SK-N-SH (cell line): ENCODE results near the gene SOCS4. TPM values are rescaled to one million over a fixed set of nuclear protein-coding genes. Genes with fewer than 3 reads are reported as not detected.
"Not testable (repeated sequence)": the region's sequence is repeated elsewhere in the genome, so short reads cannot be mapped to it uniquely, and the experiment has no call there.

Source experiments
- CTCF ChIA-PET: fragments of 300-600, 350-600 bp; formaldehyde crosslinking; extraction: SDS; loops from one replicate; lab custom pipeline; 2021; lab: Yijun Ruan, JAX
- POLR2A ChIA-PET: fragments of 350-600 bp; sonication (Branson Sonifier 250); formaldehyde crosslinking; extraction: SDS; loops from one replicate; lab custom pipeline; 2020; ENCODE audit warnings: antibody characterized with exemption, inconsistent platforms; lab: Yijun Ruan, JAX
- DNase-seq: peaks from one replicate; pipeline ENCODE4 v3.0.0; 2012
- H2AFZ ChIP-seq: fragments of 200-600 bp; sonication (generic); 2 replicates; pipeline ENCODE4 v1.8.1; 2016; ENCODE audit warnings: antibody characterized with exemption, mild to moderate bottlenecking, low read depth
- H3F3A ChIP-seq: fragments of 200-600 bp; sonication (generic); replicated peaks from 2 replicates; pipeline ENCODE3; 2016; ENCODE audit warnings: antibody characterized with exemption, mild to moderate bottlenecking; ENCODE audit not compliant: insufficient read depth
- H3K27ac ChIP-seq, 2 experiments: fragments of 200-500 bp in 1 of 2; fragments of 200-600 bp in 1 of 2; sonication (Bioruptor generic) in 1 of 2; sonication (generic), shearing (Covaris generic) in 1 of 2; 2 replicates each; pipeline versions ENCODE4 v1.5.1 to v1.6.1; 2014 to 2016; ENCODE audit warnings: low read depth in 2 of 2, inconsistent platforms in 1 of 2, low read length in 1 of 2, mild to moderate bottlenecking in 1 of 2, mixed read lengths in 1 of 2
- H3K27me3 ChIP-seq: fragments of 200-600 bp; sonication (generic), shearing (Covaris generic); 2 replicates; pipeline ENCODE4 v1.6.1; 2016; ENCODE audit warnings: mixed run types; ENCODE audit not compliant: insufficient read depth
- H3K36me3 ChIP-seq, 2 experiments: fragments of 200-500 bp in 1 of 2; fragments of 200-600 bp in 1 of 2; sonication (Bioruptor generic) in 1 of 2; sonication (generic) in 1 of 2; replicated peaks in 1 of 2; 2 replicates each; pipeline versions ENCODE3 to v1.5.1; 2014 to 2016; ENCODE audit warnings: low read length in 1 of 2, mild to moderate bottlenecking in 1 of 2; ENCODE audit not compliant: insufficient read depth in 2 of 2, control insufficient read depth in 1 of 2
- H3K4me1 ChIP-seq, 2 experiments: fragments of 200-500 bp in 1 of 2; fragments of 200-600 bp in 1 of 2; sonication (Bioruptor generic) in 1 of 2; sonication (generic), shearing (Covaris generic) in 1 of 2; 2 replicates each; pipeline versions ENCODE4 v1.5.1 to v1.6.1; 2014 to 2016; ENCODE audit warnings: low read depth in 1 of 2, low read length in 1 of 2, mixed run types in 1 of 2; ENCODE audit not compliant: insufficient read depth in 2 of 2, control insufficient read depth in 1 of 2
- H3K4me2 ChIP-seq: fragments of 200-600 bp; sonication (generic), shearing (Covaris generic); 2 replicates; pipeline ENCODE4 v1.6.1; 2017; ENCODE audit warnings: mixed run types
- H3K4me3 ChIP-seq, 2 experiments: fragments of 200-500 bp in 1 of 2; fragments of 200-600 bp in 1 of 2; sonication (Bioruptor generic) in 1 of 2; sonication (generic), shearing (Covaris generic) in 1 of 2; 2 replicates each; pipeline versions ENCODE4 v1.5.1 to v1.8.1; 2014 to 2016; ENCODE audit warnings: low read depth in 2 of 2, inconsistent platforms in 1 of 2, low read length in 1 of 2, mild to moderate bottlenecking in 1 of 2, mixed read lengths in 1 of 2, moderate library complexity in 1 of 2
- H3K79me2 ChIP-seq: fragments of 200-600 bp; sonication (generic); 2 replicates; pipeline ENCODE4 v1.8.1; 2017; ENCODE audit warnings: mild to moderate bottlenecking; ENCODE audit not compliant: insufficient read depth
- H3K9ac ChIP-seq: fragments of 200-600 bp; sonication (generic); 2 replicates; pipeline ENCODE4 v1.6.1; 2017; ENCODE audit warnings: mixed run types
- H3K9me2 ChIP-seq: fragments of 200-600 bp; sonication (generic); 2 replicates; pipeline ENCODE4 v1.6.1; 2017; ENCODE audit warnings: mixed run types
- H3K9me3 ChIP-seq: fragments of 200-600 bp; sonication (generic); 2 replicates; pipeline ENCODE4 v1.6.1; 2017; ENCODE audit warnings: mixed run types, mild to moderate bottlenecking, moderate library complexity
- H4K20me1 ChIP-seq: fragments of 200-600 bp; sonication (generic); 2 replicates; pipeline ENCODE4 v1.6.1; 2017; ENCODE audit warnings: mild to moderate bottlenecking, mixed run types; ENCODE audit not compliant: insufficient read depth
- GABPA ChIP-seq: IDR thresholded peaks from 2 replicates; pipeline ENCODE4 v1.4.0; 2012; ENCODE audit warnings: low read depth, mild to moderate bottlenecking
- JUND ChIP-seq: IDR thresholded peaks from 2 replicates; pipeline ENCODE4 v1.4.0; 2012
- MEF2A ChIP-seq: IDR thresholded peaks from 2 replicates; pipeline ENCODE4 v1.4.0; 2012; ENCODE audit warnings: low read depth, borderline replicate concordance
- RFX5 ChIP-seq: IDR thresholded peaks from 2 replicates; pipeline ENCODE4 v1.6.1; 2012; ENCODE audit warnings: mild to moderate bottlenecking, improper control_type of control experiment, low read length
- TEAD4 ChIP-seq: IDR thresholded peaks from 2 replicates; pipeline ENCODE4 v1.4.0; 2012; ENCODE audit warnings: mild to moderate bottlenecking, borderline replicate concordance; ENCODE audit not compliant: insufficient read depth
- WGBS: methylation state at CpG from one replicate; pipeline ENCODE4 v1.1.6; 2017; ENCODE audit warnings: low lambda C conversion rate; 5-methylcytosine and 5-hydroxymethylcytosine counted together
- polyA plus RNA-seq, 3 experiments: library from polyadenylated mRNA; depleted of rRNA; stranded (reverse); fragments of >200 nt; gene quantifications; 2 replicates each; pipeline ENCODE4 v1.2.3, GENCODE V29; 2012
- TF ChIP-seq, protein P1 (sequence below): fragments of 200-600 bp; sonication (generic); IDR thresholded peaks from 2 replicates; pipeline ENCODE4 v1.6.1; 2017; ENCODE audit warnings: antibody characterized with exemption, mild to moderate bottlenecking, moderate library complexity
- TF ChIP-seq, protein P2 (sequence below): IDR thresholded peaks from 2 replicates; pipeline ENCODE4 v1.4.0; 2012; ENCODE audit warnings: low read depth
- TF ChIP-seq, protein P3 (sequence below): fragments of 150-350 bp; IDR thresholded peaks from 2 replicates; pipeline ENCODE4 v1.6.1; 2017; ENCODE audit warnings: antibody characterized with exemption, low read length, low read depth, borderline replicate concordance

The SOCS4 gene
- polyA plus RNA-seq, 1 of the 3 experiments (the other 2 are of a cell fraction): 2.2 TPM

DNA sequence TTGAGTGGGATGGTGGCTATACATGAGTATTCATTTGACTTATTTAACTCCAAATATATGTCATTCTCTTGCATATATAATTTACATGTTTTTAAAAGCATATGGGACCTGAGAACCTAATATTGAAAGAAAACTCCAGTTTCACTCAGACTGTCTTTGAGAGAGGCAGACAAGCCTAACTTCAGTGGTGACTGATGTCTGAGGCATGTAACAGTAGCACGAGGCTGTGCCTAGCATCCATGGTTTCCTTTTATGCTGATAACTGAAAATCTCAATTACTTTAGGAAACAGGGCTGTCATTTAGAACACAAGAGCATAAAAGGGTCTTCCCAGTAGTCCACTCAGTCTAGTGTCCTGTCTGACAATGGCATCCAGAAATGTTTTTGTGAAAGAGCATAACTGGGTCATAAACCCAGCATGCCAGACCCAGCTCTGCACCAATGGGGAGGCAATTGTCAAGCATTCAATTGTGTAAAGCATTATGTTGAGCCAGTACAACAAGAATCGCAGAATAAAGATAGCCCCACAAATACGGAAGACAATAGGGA is 48.7 kb downstream of the SOCS4 start:
- H3K9me3 ChIP-seq: no peaks in the 10 kb centered on the region
- no peak overlapping the region for H3K9ac ChIP-seq
- no peak for DNase-seq
- 79% methylated on average over 3 of the region's 3 CpGs for WGBS
- CTCF ChIA-PET: interaction anchor here (0.8 to 1.7 kb wide), 3 partner anchors 12 to 86 kb away, joined by 3 to 5 read pairs (median 3); no protein-coding TSS in a partner anchor
- H3K9me2 ChIP-seq: no peaks in the 10 kb centered on the region
- H3F3A ChIP-seq: peaks cover 21% of the 10 kb centered on the region
- H3K4me1 ChIP-seq: peaks cover 8 to 22% of the 10 kb centered on the region in 2 experiments; a peak in 3 of 4 replicates
- no peaks in the 10 kb centered on the region; the same call in 1 of the 2 replicates for H3K79me2 ChIP-seq
- POLR2A ChIA-PET: no interaction called here
- H2AFZ ChIP-seq: no peak overlapping the region
- H3K27ac ChIP-seq: no peak overlapping the region
- no peak overlapping the region for H3K4me3 ChIP-seq
- H3K36me3 ChIP-seq: no peaks in the 10 kb centered on the region
- H3K4me2 ChIP-seq: no peak overlapping the region
- H3K27me3 ChIP-seq: no peaks in the 10 kb centered on the region
- TF ChIP-seq, protein P1, sequence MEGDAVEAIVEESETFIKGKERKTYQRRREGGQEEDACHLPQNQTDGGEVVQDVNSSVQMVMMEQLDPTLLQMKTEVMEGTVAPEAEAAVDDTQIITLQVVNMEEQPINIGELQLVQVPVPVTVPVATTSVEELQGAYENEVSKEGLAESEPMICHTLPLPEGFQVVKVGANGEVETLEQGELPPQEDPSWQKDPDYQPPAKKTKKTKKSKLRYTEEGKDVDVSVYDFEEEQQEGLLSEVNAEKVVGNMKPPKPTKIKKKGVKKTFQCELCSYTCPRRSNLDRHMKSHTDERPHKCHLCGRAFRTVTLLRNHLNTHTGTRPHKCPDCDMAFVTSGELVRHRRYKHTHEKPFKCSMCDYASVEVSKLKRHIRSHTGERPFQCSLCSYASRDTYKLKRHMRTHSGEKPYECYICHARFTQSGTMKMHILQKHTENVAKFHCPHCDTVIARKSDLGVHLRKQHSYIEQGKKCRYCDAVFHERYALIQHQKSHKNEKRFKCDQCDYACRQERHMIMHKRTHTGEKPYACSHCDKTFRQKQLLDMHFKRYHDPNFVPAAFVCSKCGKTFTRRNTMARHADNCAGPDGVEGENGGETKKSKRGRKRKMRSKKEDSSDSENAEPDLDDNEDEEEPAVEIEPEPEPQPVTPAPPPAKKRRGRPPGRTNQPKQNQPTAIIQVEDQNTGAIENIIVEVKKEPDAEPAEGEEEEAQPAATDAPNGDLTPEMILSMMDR: no peak
- TF ChIP-seq MEF2A (no peak), GABPA (no peak), TEAD4 (no peak), JUND (no peak)
- TF ChIP-seq, protein P2, sequence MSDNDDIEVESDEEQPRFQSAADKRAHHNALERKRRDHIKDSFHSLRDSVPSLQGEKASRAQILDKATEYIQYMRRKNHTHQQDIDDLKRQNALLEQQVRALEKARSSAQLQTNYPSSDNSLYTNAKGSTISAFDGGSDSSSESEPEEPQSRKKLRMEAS: 0 out of 2 replicates have a peak, but pooled peaks have one; percentile 35
- TF ChIP-seq, protein P3, sequence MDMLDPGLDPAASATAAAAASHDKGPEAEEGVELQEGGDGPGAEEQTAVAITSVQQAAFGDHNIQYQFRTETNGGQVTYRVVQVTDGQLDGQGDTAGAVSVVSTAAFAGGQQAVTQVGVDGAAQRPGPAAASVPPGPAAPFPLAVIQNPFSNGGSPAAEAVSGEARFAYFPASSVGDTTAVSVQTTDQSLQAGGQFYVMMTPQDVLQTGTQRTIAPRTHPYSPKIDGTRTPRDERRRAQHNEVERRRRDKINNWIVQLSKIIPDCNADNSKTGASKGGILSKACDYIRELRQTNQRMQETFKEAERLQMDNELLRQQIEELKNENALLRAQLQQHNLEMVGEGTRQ: no peak
- no peaks in the 10 kb centered on the region for H4K20me1 ChIP-seq

DNA sequence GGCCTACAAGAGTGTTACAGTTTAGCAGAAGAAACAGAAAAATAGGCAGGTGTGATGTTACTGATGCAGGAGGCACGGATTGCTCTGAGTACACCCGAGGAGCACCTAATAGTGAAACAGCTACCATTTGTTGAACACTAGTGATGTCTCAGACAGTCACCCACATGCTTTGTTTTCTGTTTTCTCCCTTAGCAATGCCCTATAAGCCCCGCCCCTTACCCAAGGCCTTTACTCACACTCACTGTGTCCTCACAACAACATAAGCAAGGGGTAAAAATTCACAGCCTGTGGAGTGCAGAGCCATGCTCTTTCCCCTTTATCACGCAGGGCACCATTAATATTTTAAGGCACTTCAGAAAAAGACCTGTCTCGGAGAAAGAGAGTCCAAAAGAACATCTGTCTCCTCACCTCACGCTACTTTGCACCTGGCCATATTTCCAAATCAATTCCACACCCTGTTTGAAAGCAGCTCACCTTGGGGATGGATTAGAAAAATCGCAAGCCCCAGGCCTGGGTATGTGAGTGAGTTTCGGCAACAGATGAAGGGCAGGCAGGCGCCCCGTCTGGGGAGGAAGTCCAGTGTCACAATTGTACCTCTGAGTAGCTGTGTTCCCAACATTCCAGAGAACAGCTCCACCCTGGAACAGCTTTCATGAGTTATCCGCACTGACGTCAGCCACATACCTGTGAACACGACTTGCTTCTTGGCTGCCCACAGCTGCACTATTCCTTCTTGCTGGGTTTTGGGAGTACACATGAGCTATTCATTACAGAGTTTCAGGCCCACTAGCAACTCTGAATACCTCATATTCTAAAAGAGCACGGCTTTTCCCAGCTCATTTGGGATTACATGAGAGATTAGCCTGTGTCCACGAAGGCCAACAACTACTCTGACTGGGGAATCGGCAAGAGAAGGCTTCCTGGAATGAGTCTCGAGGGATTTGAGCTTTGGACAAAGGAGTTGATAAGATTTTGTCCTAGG is 50.4 kb downstream of the SOCS4 start:
- H3K79me2 ChIP-seq: no peaks in the 10 kb centered on the region; the same call in 1 of the 2 replicates
- TF ChIP-seq RFX5: no peak
- no peaks in the 10 kb centered on the region for H4K20me1 ChIP-seq
- H3F3A ChIP-seq: peaks cover 9% of the 10 kb centered on the region
- H3K27me3 ChIP-seq: no peaks in the 10 kb centered on the region
- no peak overlapping the region for H3K4me2 ChIP-seq
- WGBS: 88% methylated on average over 17 of the region's 17 CpGs
- no peaks in the 10 kb centered on the region for H3K36me3 ChIP-seq
- H3K4me3 ChIP-seq: no peak overlapping the region
- no peak overlapping the region for H3K9ac ChIP-seq
- CTCF ChIA-PET: interaction anchor here (1.0 to 1.7 kb wide), 5 partner anchors 10 to 84 kb away, joined by 3 to 7 read pairs (median 5); partner anchors contain the start of gene MAPK1IP1L
- H2AFZ ChIP-seq: no peak overlapping the region
- no peaks in the 10 kb centered on the region for H3K9me3 ChIP-seq
- H3K4me1 ChIP-seq: peaks cover 4 to 12% of the 10 kb centered on the region in 2 experiments; a peak in 2 of 4 replicates
- H3K27ac ChIP-seq: no peak overlapping the region
- POLR2A ChIA-PET: interaction anchor here (0.6 to 1.6 kb wide), 2 partner anchors 15 to 386 kb away, joined by 3 to 4 read pairs; no protein-coding TSS in a partner anchor
- no peak for DNase-seq
- H3K9me2 ChIP-seq: no peaks in the 10 kb centered on the region

DNA sequence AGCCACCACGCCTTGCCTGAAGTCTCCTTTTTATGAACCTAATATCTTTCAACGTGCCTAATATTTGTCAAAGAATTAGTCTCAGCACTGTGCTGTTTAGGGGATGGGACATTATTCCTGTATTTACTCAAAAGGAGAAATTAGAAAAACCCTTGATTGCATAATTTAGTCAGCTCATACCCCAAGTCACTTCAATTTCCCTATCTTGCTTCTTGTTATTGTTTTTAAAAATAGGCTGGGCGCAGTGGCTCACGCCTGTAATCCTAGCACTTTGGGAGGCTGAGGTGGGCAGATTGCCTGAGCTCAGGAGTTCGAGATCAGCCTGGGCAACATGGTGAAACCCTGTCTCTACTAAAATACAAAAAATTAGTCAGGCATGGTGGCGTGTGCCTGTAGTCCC is 52.9 kb downstream of the SOCS4 start:
- H3K9ac ChIP-seq, DNase-seq, H3K27me3 ChIP-seq, H3K36me3 ChIP-seq, H3K4me2 ChIP-seq, H3K4me3 ChIP-seq, H2AFZ ChIP-seq, H3K4me1 ChIP-seq, H4K20me1 ChIP-seq, H3K9me2 ChIP-seq, H3K27ac ChIP-seq, H3F3A ChIP-seq, H3K9me3 ChIP-seq, POLR2A ChIA-PET, H3K79me2 ChIP-seq: not testable (repeated sequence)
- WGBS: 90% methylated on average over 6 of the region's 6 CpGs
- CTCF ChIA-PET: interaction anchor here (1.2 to 1.4 kb wide), 2 partner anchors 11 to 81 kb away, joined by 3 read pairs; no protein-coding TSS in a partner anchor
